ENCODE data around the gene LRWD1. TPM values are rescaled to one million over a fixed set of nuclear protein-coding genes. Genes with fewer than 3 reads are reported as not detected.

Gene LRWD1
- total and polyA plus RNA-seq, 9 of the 15 experiments (the other 6 are each of a cell fraction or from before 2014, with no cell fraction given): 0.61 to 66.0 (median 33.2) TPM

DNA sequence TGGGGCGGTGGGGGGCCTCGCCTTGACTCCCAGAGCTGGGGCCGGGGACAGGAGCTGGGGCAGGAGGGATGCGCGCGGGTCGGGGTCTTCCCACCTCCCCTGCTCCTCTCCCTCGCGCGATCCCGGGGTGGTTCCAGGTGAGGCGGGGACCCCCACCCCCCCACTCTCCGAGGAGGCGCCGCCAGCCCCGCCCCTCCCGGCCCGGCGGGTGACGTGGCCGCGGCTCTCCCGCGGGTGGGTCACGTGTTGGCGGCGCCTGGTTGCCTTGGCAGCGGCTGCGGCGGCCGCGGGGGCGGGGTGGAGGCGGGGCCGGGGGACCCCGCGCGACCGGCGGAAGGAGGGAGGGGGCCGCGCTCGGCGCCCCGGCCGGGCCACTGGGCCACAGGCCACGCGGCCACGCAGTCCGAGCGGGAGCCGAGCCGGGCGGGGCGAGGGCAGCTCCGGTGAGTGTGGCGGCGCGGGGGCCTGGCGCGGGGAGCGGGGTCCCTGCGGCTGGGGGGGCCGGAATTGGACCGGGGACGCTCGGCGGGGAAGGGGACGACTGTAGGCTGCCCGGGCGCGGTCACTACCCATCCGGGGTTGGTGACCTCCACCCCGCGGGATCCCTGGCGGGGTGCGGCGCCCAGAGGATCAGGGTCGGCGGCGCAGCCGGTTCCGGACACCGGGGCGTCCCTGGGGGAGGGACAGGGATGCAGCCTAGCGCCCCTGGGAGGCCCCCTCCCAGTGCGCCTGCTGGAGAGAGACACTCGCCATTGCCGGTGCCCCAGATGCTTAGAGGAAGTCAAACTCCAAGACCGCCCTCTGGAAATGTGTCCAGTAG lies 31.4 kb upstream of the LRWD1 start, which contains the start of gene ORAI2 (continued):
- TF ChIP-seq CHD7 (IDR thresholded peaks at IDR 0.05; ENCODE audit: low read depth, low read length) (no peak), PYGO2 (tag; IDR thresholded peaks at IDR 0.05) (no peak), ZNF324 (CRISPR knock-in tag; IDR thresholded peaks at IDR 0.05) (no peak), ZNF224 (CRISPR knock-in tag; IDR thresholded peaks at IDR 0.05) (no peak), DNMT1 (IDR thresholded peaks at IDR 0.05) (no peak), ZNF354B (CRISPR knock-in tag; IDR thresholded peaks at IDR 0.05) (no peak), STAT5A (IDR thresholded peaks at IDR 0.05; ENCODE audit: borderline replicate concordance, low read length) (no peak), EGR1 (conservative IDR thresholded peaks at IDR 0.05) (no peak), PPARD (CRISPR knock-in tag; IDR thresholded peaks at IDR 0.05) (no peak), IRF2 (CRISPR knock-in tag; IDR thresholded peaks at IDR 0.05) (no peak), ZNF23 (CRISPR knock-in tag; IDR thresholded peaks at IDR 0.05) (no peak), POLR3A (IDR thresholded peaks at IDR 0.05; ENCODE audit: borderline replicate concordance, extremely low read depth, insufficient read depth, insufficient read length) (no peak), NR1H2 (CRISPR knock-in tag; IDR thresholded peaks at IDR 0.05) (no peak)
- TF ChIP-seq, protein P1, sequence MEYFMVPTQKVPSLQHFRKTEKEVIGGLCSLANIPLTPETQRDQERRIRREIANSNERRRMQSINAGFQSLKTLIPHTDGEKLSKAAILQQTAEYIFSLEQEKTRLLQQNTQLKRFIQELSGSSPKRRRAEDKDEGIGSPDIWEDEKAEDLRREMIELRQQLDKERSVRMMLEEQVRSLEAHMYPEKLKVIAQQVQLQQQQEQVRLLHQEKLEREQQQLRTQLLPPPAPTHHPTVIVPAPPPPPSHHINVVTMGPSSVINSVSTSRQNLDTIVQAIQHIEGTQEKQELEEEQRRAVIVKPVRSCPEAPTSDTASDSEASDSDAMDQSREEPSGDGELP (CRISPR knock-in tag; IDR thresholded peaks at IDR 0.05; ENCODE audit: borderline replicate concordance): peak; percentile 34; the same call in 1 of the 2 replicates
- TF ChIP-seq, protein P2, sequence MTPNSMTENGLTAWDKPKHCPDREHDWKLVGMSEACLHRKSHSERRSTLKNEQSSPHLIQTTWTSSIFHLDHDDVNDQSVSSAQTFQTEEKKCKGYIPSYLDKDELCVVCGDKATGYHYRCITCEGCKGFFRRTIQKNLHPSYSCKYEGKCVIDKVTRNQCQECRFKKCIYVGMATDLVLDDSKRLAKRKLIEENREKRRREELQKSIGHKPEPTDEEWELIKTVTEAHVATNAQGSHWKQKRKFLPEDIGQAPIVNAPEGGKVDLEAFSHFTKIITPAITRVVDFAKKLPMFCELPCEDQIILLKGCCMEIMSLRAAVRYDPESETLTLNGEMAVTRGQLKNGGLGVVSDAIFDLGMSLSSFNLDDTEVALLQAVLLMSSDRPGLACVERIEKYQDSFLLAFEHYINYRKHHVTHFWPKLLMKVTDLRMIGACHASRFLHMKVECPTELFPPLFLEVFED (CRISPR knock-in tag; conservative IDR thresholded peaks at IDR 0.05): no peak

Data from K562 (cell line).